SK-N-SH treated with all-trans-retinoic acid at 6 μM for 48 hours (cell line): ENCODE measurements around the gene ANP32A.

Experiments
- PPARA ChIP-seq: fragments of 250-450 bp; sonication (Bioruptor Pico); IDR thresholded peaks from 2 replicates; pipeline ENCODE4 v1.5.0; 2020; ENCODE audit warnings: mild to moderate bottlenecking, borderline replicate concordance
- RARB ChIP-seq: fragments of 250-450 bp; sonication (Bioruptor Pico); IDR thresholded peaks from 2 replicates; pipeline ENCODE4 v1.8.0; 2021; ENCODE audit warnings: mild to moderate bottlenecking, moderate library complexity

DNA sequence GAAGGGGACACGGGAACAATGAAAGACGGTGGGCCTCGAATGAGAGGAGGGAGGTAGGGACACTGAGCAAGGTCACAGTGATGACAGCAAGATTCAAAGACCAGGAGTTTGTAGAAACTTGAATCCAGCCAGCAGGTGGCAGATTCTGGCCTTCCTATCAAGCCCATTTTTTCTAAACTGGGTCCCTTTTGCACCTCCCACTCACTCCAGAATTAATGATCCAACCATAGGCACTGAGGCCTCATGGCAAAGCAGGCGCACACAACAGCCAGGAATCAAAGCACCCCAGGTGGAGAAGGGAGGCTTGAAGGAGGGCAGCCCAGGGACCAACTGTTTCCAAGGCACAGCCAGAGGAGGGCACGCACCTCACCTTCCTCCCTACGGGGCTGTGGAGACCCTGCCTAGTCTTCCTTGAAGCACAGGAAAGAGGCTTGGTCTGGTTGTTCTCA is 90.2 kb downstream of the ANP32A start:
- no peak for TF ChIP-seq RARB (CRISPR knock-in tag)
- no peak for TF ChIP-seq PPARA (CRISPR knock-in tag)
